H4 (cell line): ENCODE results near the gene SYAP1. TPM values are rescaled to one million over a fixed set of nuclear protein-coding genes. Genes with fewer than 3 reads are reported as not detected.
"Not testable (repeated sequence)": the region's sequence is repeated elsewhere in the genome, so short reads cannot be mapped to it uniquely, and the experiment has no call there.

ENCODE experiments used
- DNase-seq: peaks from one replicate; pipeline ENCODE4 v3.0.0-alpha.2; 2015; ENCODE audit warnings: low spot score
- total RNA-seq: library from RNA; depleted of rRNA; stranded (reverse); fragments of >200 nt; shearing (Covaris generic); gene quantifications from 2 replicates; pipeline ENCODE4 v1.2.3, GENCODE V29; 2014

SYAP1 gene
- total RNA-seq, 1 experiment from 2014 or later, result 21.3 TPM

GRCh38 chrX:16725072-16725471 is 5.7 kb downstream of the SYAP1 start:
- DNase-seq, result no peak

DNA sequence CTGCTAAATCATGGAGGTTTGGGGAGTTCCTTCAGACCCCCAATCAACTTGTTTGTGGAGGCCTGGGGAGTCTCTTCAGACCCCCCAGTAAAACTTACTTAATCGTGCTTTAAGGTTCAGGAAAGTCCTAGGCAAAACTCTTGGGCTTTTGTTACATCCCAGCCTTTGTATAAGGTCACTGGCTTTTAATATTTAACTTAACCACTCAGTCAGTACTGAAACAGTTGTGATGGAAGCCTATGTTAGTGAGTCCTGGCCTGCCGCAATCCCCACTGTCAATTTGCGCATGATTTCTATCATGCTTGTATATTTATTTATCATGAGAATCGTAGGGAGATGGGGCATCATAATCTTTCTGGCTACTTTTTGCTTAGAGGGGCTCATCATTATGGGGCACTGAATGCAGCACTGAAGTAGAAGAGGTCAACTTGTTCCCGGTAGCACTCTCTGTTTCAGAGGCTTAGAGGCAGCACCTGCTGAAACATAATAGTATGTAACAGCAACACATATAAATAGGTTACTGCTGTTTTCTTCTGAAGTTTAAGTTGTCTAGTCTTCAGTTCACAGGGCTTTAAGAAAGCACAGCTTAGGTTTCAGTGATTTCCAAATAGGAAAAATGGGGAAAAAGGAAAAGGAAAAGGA is 7.1 kb downstream of the SYAP1 start:
- DNase-seq, result not testable (repeated sequence)

DNA sequence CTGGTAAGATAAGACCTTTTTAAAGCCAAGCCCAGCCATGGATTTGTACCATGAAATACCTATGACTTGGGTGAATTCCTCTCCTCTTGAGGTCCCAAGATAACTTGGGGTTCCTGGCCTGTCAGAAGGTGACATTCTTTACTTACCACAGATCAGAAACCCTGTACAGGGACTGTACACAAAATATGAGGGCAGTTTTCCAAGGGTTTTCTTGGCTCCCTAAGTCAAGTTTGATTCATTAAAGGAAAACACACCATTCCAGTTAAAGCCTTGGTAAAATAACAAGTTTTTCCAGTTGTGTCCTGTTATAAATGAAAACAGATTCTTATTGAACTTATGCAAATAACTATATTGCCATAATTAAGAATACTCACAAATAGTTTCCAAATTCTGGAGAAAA is 8.2 kb downstream of the SYAP1 start:
- DNase-seq, result no peak

DNA sequence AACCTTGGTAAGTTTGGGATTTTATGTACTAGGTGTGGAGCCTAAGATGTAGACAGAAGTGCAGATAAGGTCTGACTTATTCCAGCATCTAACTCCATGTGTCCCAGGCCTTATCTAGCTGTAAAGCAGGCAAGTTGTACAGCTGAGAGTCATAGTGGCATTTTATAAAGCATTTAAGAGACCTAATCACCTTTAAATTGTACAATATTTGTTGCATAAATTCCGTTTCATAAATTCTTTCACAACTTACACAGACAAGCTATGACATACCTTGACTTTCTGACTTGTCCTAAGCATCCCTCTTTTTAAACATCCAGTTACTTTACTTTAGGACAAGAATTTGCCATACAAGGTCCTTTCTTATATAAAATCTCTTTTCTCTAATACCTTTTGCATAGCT is 11.0 kb downstream of the SYAP1 start:
- DNase-seq, result no peak

DNA sequence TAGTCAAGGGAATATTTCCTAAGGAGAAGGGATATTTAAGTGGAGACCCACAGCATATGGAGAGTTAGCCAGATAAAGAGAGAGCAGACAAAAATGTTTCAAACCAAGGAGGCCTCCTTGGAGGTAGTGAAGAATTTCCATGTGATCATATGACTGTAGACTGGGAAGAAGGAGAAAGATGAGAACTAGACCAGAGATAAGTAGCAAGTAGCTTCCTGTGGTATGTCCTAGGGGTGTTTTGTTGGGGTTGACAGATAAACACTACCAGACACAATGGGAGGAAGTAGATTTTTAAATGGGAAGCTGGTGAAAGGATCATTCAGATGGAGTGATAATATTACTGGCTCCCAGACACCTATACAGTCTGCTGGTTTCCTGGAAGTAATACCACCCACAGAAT is 13.6 kb downstream of the SYAP1 start:
- no peak for DNase-seq

DNA sequence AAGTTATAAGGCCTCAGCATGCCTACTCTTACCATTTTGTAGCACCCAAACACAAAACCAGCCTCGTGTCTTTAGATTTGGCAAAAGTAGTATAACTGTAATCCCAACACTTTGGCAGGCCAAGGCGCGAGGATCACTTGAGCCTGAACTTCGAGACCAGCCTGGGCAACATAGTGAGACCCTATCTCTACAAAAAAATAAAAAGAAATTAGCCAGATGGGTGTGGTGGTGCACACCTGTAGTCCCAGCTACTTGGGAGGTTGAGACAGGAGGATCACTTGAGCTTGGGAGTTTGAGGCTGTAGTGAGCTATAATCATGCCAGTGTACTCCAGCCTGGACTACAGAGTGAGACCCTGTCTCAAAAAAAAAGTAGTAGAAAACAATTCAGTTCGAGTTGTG is 17.6 kb downstream of the SYAP1 start:
- no peak for DNase-seq

DNA sequence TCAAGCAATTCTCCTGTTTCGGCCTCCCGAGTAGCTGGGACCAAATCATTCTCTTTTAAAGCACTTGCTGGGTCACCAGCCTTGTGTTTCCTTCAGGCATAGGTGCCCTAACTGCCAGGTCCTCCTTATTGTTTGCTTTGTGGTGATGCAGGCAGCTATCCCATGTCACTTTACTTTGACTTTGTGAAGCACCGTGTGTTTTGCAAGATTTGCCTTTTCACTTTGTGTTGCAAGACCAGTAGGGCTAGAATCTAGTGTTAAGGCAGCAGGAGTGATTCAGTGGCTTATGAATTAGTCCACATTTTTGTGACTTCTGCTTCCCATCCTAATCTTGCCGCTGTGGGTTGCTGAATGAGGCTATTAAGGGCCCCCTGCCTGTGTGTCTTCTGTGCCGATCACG is 20.2 kb downstream of the SYAP1 start:
- DNase-seq, result no peak

GRCh38 chrX:16743604-16744325 is 24.4 kb downstream of the SYAP1 start:
- DNase-seq, result peak; percentile 59

DNA sequence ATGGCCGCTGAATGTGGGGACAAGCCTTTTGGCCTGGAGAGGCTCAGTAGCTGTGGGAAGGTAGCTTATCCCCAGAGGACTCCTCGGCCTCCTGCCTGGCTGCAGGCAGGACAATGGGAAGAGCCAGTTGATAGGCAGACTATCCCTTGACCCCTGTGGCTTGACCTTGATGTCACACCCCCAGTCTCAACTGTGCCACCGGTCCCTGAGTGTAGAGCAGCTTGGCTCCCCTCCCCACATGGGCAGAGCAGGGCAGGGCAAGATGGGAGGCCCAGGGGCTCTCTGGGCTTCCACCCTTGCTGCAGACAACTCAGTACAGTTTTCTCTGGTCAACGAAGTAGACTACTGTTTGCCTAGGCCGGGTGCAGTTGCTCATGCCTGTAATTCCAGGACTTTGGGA is 25.7 kb downstream of the SYAP1 start:
- DNase-seq, result no peak

- DNase-seq, result no peak
These were observed 26.2 kb downstream of the SYAP1 start for GRCh38 chrX:16745659-16746058.

GRCh38 chrX:16748425-16748824 is 29.0 kb downstream of the SYAP1 start:
- DNase-seq, result no peak

DNA sequence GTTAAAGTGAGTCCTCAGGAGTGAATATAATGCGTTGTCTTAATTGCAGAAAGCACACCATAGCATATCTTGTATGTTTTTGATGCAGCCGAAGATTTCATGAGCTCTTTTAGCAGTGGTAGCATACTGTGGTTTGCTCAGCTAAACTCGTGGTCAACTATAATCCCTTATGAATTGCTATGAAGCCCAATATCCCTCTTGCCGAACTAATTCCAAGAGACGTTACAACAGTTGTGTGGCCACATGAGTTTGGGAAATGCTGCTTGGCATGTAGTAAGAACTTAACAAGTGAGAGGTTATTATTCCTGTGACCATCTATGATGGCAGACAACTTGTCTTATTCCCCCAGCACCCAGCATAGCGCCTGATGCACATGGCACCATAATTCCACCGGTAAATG is 30.7 kb downstream of the SYAP1 start:
- DNase-seq, result no peak

DNA sequence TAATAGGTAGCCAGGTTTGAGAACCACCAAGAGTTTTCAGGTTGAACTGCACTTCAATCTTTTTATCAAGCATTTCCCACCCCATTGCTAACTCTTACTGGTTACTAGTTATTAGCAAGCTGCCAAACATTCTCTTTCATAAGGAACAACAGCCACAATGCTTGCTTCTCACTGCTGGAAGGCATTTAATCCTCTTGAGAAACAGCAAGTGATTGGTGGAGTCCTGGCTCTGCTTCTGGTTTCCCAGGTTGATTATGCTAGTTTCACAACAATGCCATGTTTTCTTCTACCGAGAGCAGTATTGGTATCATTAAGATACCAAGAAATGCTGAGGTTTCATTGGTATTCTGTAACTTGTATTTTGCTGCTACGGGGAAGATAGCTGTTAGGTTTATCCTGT is 34.6 kb downstream of the SYAP1 start:
- no peak for DNase-seq

DNA sequence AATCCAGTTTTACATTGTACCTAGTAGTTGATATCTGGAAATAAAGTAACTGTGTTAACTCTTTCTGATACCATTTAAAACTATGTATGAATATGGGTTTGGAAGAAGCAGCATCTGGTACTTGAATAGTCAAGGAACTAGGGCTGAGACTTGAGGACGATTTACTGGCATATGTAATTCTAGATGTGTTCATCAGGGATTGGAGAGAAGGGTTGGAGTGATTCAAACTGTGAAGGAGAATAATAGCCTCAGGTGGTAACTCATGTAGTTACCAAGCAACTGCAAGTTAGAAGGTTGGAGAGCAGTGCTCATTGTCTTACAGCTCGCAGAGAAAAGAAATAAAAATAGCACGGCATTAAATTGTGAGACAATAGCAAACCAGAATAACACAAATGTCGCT is 37.3 kb downstream of the SYAP1 start:
- DNase-seq, result no peak

- not testable (repeated sequence) for DNase-seq
These were observed 42.1 kb downstream of the SYAP1 start for GRCh38 chrX:16761500-16761899.

DNA sequence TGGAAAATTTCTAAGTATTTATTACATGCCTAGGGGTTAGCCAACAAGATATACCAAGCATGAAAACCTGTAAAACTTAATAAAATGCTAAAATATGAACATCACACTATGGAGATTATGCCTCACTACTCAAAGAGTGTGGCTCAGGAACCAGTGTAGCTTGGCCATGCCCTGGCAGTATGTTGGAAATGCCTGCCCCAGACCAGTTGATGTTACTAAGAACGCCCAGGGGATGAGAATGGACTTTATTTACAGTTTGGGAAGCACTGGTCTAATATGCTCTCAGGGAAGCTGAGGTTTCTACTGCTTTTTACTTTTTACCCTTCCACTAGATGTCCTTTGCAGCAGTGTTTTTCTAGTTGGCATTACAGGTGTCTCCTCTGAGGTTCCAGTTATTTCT is 43.2 kb downstream of the SYAP1 start:
- no peak for DNase-seq

DNA sequence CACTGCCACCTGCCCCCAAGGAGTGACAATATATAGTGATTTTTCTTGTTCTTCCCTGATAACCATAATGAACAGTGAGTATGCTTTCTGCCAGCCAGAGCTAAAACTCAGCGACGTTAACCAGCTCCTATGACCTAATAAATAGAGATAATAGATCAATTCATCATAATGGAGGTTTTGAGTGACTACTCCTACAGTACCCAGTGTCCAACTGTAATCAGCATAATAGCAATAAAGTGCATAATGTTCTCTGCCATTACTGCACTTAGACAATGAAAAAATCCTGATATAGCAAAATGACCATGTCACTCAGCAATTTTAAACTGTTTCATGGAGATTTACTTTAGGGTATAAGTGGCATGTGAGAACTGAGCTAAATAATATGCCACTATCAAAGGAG is 46.2 kb downstream of the SYAP1 start:
- DNase-seq, result no peak

GRCh38 chrX:16770970-16771482 is 51.6 kb downstream of the SYAP1 start:
- no peak for DNase-seq

DNA sequence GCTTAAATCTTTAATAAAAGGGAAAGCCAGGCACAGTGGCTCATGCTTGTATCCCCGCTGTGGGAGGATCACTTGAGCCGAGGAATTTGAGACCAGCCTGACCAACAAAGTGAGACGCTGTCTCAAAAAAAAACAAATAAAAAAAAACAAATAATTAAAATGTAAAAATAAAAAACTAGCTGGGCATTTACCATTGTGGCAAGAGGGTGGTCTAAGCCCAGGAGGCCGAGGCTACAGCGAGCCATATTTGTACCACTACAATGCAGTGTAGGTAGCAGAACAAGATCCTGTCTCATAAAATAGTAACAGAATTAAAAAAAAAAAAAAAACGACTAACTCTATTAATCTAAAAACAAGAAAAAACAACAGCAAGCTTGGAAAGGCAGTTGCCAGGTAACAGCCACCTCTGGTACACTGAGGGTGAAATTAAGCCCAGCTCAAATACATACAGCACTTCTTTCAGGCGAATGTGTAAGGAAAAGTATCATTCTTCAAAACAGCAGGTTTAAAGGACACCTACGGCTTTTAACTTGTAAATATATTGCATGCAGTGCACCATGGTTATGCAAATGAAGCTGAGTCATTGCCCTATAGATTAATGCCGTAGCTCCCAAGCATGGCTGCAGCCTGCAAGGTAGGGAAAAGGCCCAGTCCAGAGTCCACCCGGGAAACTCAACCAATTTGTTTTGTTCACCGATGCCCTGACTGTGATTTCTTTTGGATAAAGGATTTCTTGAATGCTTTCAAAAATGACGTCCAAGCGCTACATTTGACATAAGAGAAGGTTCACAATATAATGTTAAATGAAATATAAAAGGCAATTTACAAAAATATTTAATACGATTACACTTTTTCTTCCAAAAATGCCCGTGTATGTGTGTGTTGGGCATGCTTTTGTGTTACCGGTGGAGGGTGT is 52.3 kb downstream of the SYAP1 start:
- DNase-seq, result peak; percentile 73

DNA sequence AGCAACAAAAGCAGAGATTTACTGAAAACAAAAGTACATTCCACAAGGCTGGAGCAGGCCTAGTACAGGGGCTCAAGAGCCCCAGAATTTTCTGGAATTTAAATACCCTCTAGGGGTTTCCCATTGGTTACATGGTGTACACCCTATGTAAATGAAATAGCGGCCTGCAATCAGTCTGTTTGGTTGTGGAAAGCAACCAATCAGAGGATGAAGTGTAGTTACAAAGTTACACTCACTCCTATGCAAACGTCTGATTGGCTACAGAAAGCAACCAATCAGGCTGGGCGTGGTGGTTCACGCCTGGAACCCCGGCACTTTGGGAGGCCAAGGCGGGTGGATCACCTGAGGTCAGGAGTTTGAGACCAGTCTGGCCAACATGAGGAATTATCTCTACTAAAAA is 53.0 kb downstream of the SYAP1 start:
- DNase-seq, result no peak

DNA sequence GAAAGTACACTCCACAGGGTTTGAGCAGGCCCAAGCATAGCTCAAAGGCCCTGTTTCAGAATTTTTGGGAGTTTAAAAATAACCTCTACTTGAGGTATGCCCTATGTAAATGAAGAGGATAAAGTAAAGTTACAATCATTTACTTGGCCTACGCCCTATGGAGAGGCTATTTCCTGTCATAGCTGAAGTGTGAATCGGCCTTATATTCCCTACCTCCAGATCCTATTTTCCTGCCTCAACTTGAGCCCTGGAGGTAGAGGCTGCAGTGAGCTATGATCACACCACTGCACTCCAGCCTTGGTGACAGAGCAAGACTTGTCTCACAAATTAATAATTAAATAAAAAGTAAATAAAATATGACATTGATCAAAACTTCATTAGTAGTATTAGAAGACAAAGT is 55.3 kb downstream of the SYAP1 start:
- DNase-seq, result no peak

DNA sequence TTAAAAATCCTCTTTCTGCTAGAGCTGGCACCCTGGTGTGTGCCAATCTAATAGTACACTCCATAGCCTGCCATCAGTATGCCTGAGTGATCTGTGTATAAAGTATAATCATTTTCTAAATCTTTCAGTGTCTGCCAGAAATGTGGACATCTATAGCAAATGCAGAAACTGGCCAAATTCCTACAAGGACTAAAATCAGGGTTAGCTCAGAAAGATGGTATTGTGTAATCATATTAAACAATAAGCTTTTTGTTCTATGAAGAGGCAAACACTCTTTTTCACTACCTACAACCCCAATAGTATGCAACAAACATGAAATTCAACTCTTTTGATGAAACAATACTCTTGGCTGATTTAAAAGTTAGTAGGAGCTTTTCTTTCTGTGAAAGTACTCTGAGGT is 59.1 kb downstream of the SYAP1 start:
- DNase-seq, result no peak
